H9 (cell line): ENCODE results near the gene HSDL2. TPM values are rescaled to one million over a fixed set of nuclear protein-coding genes. Genes with fewer than 3 reads are reported as not detected.

Source experiments
- DNase-seq: peaks from one replicate; pipeline ENCODE4 v3.0.0-alpha.2; 2017
- H2AFZ ChIP-seq: one replicate; pipeline ENCODE4 v1.6.1; 2013; ENCODE audit warnings: mild to moderate bottlenecking, low read length, control low read depth, moderate library complexity
- H2AK5ac ChIP-seq: 2 replicates; pipeline ENCODE4 v1.6.1; 2013; ENCODE audit warnings: low read length, control low read depth, mixed read lengths; ENCODE audit not compliant: insufficient read length
- H2BK120ac ChIP-seq: one replicate; pipeline ENCODE4 v1.6.1; 2013; ENCODE audit warnings: low read depth, mild to moderate bottlenecking, low read length, control low read depth, inconsistent platforms; ENCODE audit not compliant: poor library complexity, severe bottlenecking
- H2BK12ac ChIP-seq: 2 replicates; pipeline ENCODE4 v1.6.1; 2013; ENCODE audit warnings: low read length, control low read depth, mixed read lengths, low read depth; ENCODE audit not compliant: insufficient read length
- H2BK15ac ChIP-seq: 2 replicates; pipeline ENCODE4 v1.6.1; 2013; ENCODE audit warnings: low read depth, low read length, control low read depth
- H2BK20ac ChIP-seq: one replicate; pipeline ENCODE4 v1.6.1; 2013; ENCODE audit warnings: low read depth, mild to moderate bottlenecking, low read length, control low read depth, inconsistent platforms; ENCODE audit not compliant: poor library complexity, severe bottlenecking
- H2BK5ac ChIP-seq: 2 replicates; pipeline ENCODE4 v1.6.1; 2013; ENCODE audit warnings: low read length, control low read depth, mixed read lengths; ENCODE audit not compliant: insufficient read length
- H3K14ac ChIP-seq: 2 replicates; pipeline ENCODE4 v1.6.1; 2013; ENCODE audit warnings: low read length, control low read depth; ENCODE audit not compliant: insufficient read depth
- H3K18ac ChIP-seq: 2 replicates; pipeline ENCODE4 v1.6.1; 2013; ENCODE audit warnings: low read depth, mild to moderate bottlenecking, mixed read lengths, low read length, control low read depth; ENCODE audit not compliant: insufficient read length
- H3K23ac ChIP-seq: 2 replicates; pipeline ENCODE4 v1.6.1; 2013; ENCODE audit warnings: low read length, control low read depth, mixed read lengths, low read depth; ENCODE audit not compliant: insufficient read length
- H3K23me2 ChIP-seq: 2 replicates; pipeline ENCODE4 v1.6.1; 2013; ENCODE audit warnings: low read depth, mild to moderate bottlenecking, mixed read lengths, low read length, control low read depth; ENCODE audit not compliant: insufficient read length, poor library complexity, severe bottlenecking
- H3K27ac ChIP-seq: 2 replicates; pipeline ENCODE4 v1.5.1; 2013; ENCODE audit warnings: low read length, control low read depth, mixed read lengths, low read depth; ENCODE audit not compliant: insufficient read length
- H3K27me3 ChIP-seq: 2 replicates; pipeline ENCODE4 v1.6.1; 2013; ENCODE audit warnings: low read length, control low read depth, inconsistent platforms; ENCODE audit not compliant: insufficient read depth
- H3K4ac ChIP-seq: 2 replicates; pipeline ENCODE4 v1.6.1; 2013; ENCODE audit warnings: low read depth, mild to moderate bottlenecking, control low read depth, inconsistent platforms, low read length, moderate library complexity
- H3K4me1 ChIP-seq: 2 replicates; pipeline ENCODE4 v1.6.1; 2013; ENCODE audit warnings: low read length, control low read depth, inconsistent platforms; ENCODE audit not compliant: insufficient read depth
- H3K4me2 ChIP-seq: 2 replicates; pipeline ENCODE4 v1.6.1; 2013; ENCODE audit warnings: low read length, control low read depth, mixed read lengths; ENCODE audit not compliant: insufficient read length, insufficient read depth
- H3K56ac ChIP-seq: 2 replicates; pipeline ENCODE4 v1.6.1; 2013; ENCODE audit warnings: low read depth, mild to moderate bottlenecking, mixed read lengths, low read length, control low read depth; ENCODE audit not compliant: insufficient read length
- H3K79me1 ChIP-seq: 2 replicates; pipeline ENCODE4 v1.6.1; 2013; ENCODE audit warnings: low read depth, mild to moderate bottlenecking, moderate library complexity, low read length, control low read depth, inconsistent platforms; ENCODE audit not compliant: insufficient read depth, poor library complexity, severe bottlenecking
- H3K79me2 ChIP-seq: 2 replicates; pipeline ENCODE4 v1.6.1; 2013; ENCODE audit warnings: low read length, control low read depth, inconsistent platforms; ENCODE audit not compliant: insufficient read depth
- H3K9ac ChIP-seq: 2 replicates; pipeline ENCODE4 v1.6.1; 2013; ENCODE audit warnings: low read length, control low read depth, mixed read lengths; ENCODE audit not compliant: insufficient read length; ENCODE audit errors: extremely low read depth
- H3K9me3 ChIP-seq: one replicate; pipeline ENCODE4 v1.6.1; 2013; ENCODE audit warnings: low read depth, low read length, inconsistent platforms; ENCODE audit not compliant: control insufficient read depth
- H3T11ph ChIP-seq: one replicate; pipeline ENCODE4 v1.6.1; 2013; ENCODE audit warnings: mild to moderate bottlenecking, low read length, control low read depth, inconsistent platforms
- H4K20me1 ChIP-seq: one replicate; pipeline ENCODE4 v1.6.1; 2013; ENCODE audit not compliant: control insufficient read depth, insufficient read length, insufficient read depth
- H4K5ac ChIP-seq: 2 replicates; pipeline ENCODE4 v1.6.1; 2013; ENCODE audit warnings: low read depth, mild to moderate bottlenecking, mixed read lengths, low read length, control low read depth; ENCODE audit not compliant: insufficient read length
- H4K8ac ChIP-seq: replicated peaks from 2 replicates; pipeline ENCODE4 v1.6.1; 2013; ENCODE audit warnings: low read length, control low read depth, mixed read lengths, low read depth; ENCODE audit not compliant: insufficient read length
- H4K91ac ChIP-seq: 2 replicates; pipeline ENCODE4 v1.6.1; 2013; ENCODE audit warnings: low read depth, mild to moderate bottlenecking, moderate library complexity, mixed read lengths, low read length, control low read depth; ENCODE audit not compliant: insufficient read length
- H3K27ac Mint-ChIP-seq, 3 experiments: 2 replicates in 2 of 3; 3 replicates in 1 of 3; pipeline ENCODE4 v1.8.0; 2020 to 2021; ENCODE audit warnings: mixed read lengths in 3 of 3, mild to moderate bottlenecking in 1 of 3, moderate library complexity in 1 of 3
- H3K27me3 Mint-ChIP-seq: 2 replicates; pipeline ENCODE4 v1.8.0; 2021; ENCODE audit warnings: low read depth, mild to moderate bottlenecking, moderate library complexity, mixed read lengths
- H3K36me3 Mint-ChIP-seq, 3 experiments: 2 replicates in 2 of 3; 3 replicates in 1 of 3; pipeline ENCODE4 v1.8.0; 2020 to 2021; ENCODE audit warnings: low read depth in 3 of 3, mixed read lengths in 3 of 3; ENCODE audit not compliant: insufficient read depth in 1 of 3
- H3K4me1 Mint-ChIP-seq, 2 experiments: 2 replicates each; pipeline ENCODE4 v1.8.0; 2020; ENCODE audit warnings: mixed read lengths in 2 of 2
- H3K4me3 Mint-ChIP-seq, 2 experiments: 2 replicates in 1 of 2; 3 replicates in 1 of 2; pipeline ENCODE4 v1.8.0; 2020 to 2021; ENCODE audit warnings: mild to moderate bottlenecking in 2 of 2, mixed read lengths in 2 of 2, moderate library complexity in 1 of 2
- H3K9me3 Mint-ChIP-seq, 2 experiments: 2 replicates in 1 of 2; 3 replicates in 1 of 2; pipeline ENCODE4 v1.8.0; 2020; ENCODE audit warnings: mild to moderate bottlenecking in 2 of 2, mixed read lengths in 2 of 2, moderate library complexity in 1 of 2
- WGBS: extraction: QIAGEN DNeasy Blood & Tissue Kit; methylation state at CpG from one replicate; pipeline ENCODE4 v1.1.7; 2013; ENCODE audit warnings: missing lambda C conversion rate, low lambda C conversion rate, mixed read lengths; ENCODE audit not compliant: insufficient read length; ENCODE audit errors: extremely low coverage; 5-methylcytosine and 5-hydroxymethylcytosine counted together
- total RNA-seq: library from RNA; stranded (reverse); gene quantifications from 2 replicates; pipeline ENCODE4 v1.2.1, GENCODE V29; 2021
- TF ChIP-seq, protein P1 (sequence below): fragments of 200-600 bp; sonication (generic); conservative IDR thresholded peaks from 3 replicates; pipeline ENCODE4 v1.8.0; 2021; ENCODE audit warnings: antibody characterized with exemption, mild to moderate bottlenecking

Gene HSDL2
- total RNA-seq, 1 experiment from 2014 or later, result 16.6 TPM

DNA sequence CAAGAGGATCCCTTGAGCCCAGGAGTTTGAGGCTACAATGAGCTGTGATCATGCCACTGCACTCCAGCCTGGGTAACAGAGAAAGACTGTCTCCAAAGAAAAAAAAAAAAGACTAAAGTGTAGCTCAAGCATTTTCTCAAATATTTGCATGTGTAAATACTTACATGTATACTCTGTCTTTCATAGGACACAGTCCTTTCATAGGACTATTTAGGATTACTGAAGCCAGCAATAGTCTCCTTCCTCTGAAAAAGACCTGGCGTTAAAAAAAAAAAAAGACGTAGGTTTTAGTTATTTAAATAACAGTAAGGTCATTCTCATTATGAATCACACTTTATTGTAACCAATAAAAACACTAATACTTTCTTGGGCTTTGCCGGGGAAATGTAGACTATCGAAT, 29.9 kb downstream of the HSDL2 start:
- Histone ChIP-seq H3K23ac (no peak overlapping the region), H2AK5ac (no peak overlapping the region), H2BK120ac (no peak overlapping the region), H2BK12ac (no peak overlapping the region), H3K9me3 (no peaks in the 10 kb centered on the region), H4K91ac (no peak overlapping the region), H3K4me1 (no peaks in the 10 kb centered on the region), H3K27ac (no peak overlapping the region), H4K20me1 (no peaks in the 10 kb centered on the region), H3K9ac (no peak overlapping the region), H3K23me2 (no peaks in the 10 kb centered on the region), H3K18ac (no peak overlapping the region), H3K4me2 (no peak overlapping the region), H3K14ac (no peak overlapping the region), H3T11ph (no peak overlapping the region), H3K79me2 (no peaks in the 10 kb centered on the region), H2BK5ac (no peak overlapping the region), H3K56ac (no peak overlapping the region), H3K4ac (no peak overlapping the region), H3K79me1 (no peaks in the 10 kb centered on the region), H2AFZ (no peak overlapping the region), H4K5ac (no peak overlapping the region), H2BK20ac (no peak overlapping the region), H4K8ac (no peak overlapping the region), H2BK15ac (no peak overlapping the region), H3K27me3 (no peaks in the 10 kb centered on the region)
- TF ChIP-seq, protein P1, sequence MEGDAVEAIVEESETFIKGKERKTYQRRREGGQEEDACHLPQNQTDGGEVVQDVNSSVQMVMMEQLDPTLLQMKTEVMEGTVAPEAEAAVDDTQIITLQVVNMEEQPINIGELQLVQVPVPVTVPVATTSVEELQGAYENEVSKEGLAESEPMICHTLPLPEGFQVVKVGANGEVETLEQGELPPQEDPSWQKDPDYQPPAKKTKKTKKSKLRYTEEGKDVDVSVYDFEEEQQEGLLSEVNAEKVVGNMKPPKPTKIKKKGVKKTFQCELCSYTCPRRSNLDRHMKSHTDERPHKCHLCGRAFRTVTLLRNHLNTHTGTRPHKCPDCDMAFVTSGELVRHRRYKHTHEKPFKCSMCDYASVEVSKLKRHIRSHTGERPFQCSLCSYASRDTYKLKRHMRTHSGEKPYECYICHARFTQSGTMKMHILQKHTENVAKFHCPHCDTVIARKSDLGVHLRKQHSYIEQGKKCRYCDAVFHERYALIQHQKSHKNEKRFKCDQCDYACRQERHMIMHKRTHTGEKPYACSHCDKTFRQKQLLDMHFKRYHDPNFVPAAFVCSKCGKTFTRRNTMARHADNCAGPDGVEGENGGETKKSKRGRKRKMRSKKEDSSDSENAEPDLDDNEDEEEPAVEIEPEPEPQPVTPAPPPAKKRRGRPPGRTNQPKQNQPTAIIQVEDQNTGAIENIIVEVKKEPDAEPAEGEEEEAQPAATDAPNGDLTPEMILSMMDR, result no peak
- DNase-seq, result no peak
- no peak overlapping the region for H3K4me3 Mint-ChIP-seq
- peaks cover 8 to 20% of the 10 kb centered on the region in 2 experiments for H3K4me1 Mint-ChIP-seq
- no peaks in the 10 kb centered on the region; the same call in 1 of the 2 replicates for H3K27me3 Mint-ChIP-seq
- peak overlapping the region in 2 of 3 experiments; percentile 59 to 82; a peak in 3 of 7 replicates for H3K27ac Mint-ChIP-seq
- H3K9me3 Mint-ChIP-seq, result no peaks in the 10 kb centered on the region
- peaks cover 4 to 31% (median 16%) of the 10 kb centered on the region in 3 experiments; a peak in 5 of 7 replicates for H3K36me3 Mint-ChIP-seq
- no CpG with 5 or more reads among the region's 4 CpGs for WGBS
